DOHH2 (cell line): ENCODE results near the gene HEMGN.

Source experiments
- H3F3A ChIP-seq: fragments of 200-600 bp; sonication (generic), shearing (Covaris generic); 2 replicates; pipeline ENCODE4 v1.6.0; 2016; ENCODE audit warnings: antibody characterized with exemption, mild to moderate bottlenecking; ENCODE audit not compliant: control insufficient read depth, insufficient read depth
- H3K27ac ChIP-seq: fragments of 200-600 bp; sonication (generic); 2 replicates; pipeline ENCODE4 v1.5.1; 2014; ENCODE audit warnings: low read depth, mild to moderate bottlenecking, low read length, moderate library complexity
- H3K27me3 ChIP-seq: fragments of 200-600 bp; sonication (generic); 2 replicates; pipeline ENCODE4 v1.6.1; 2014; ENCODE audit warnings: mild to moderate bottlenecking, low read length, mixed read lengths; ENCODE audit not compliant: control insufficient read depth
- H3K36me3 ChIP-seq: fragments of 200-600 bp; sonication (generic); 2 replicates; pipeline ENCODE4 v1.6.1; 2014; ENCODE audit warnings: mild to moderate bottlenecking, low read length, moderate library complexity, mixed read lengths; ENCODE audit not compliant: control insufficient read depth
- H3K4me1 ChIP-seq: fragments of 200-600 bp; sonication (generic); 2 replicates; pipeline ENCODE4 v1.6.1; 2014; ENCODE audit warnings: mild to moderate bottlenecking, low read length, mixed read lengths; ENCODE audit not compliant: control insufficient read depth
- H3K4me2 ChIP-seq: fragments of 200-600 bp; sonication (generic); 2 replicates; pipeline ENCODE4 v1.6.0; 2014; ENCODE audit warnings: mild to moderate bottlenecking, low read length, moderate library complexity
- H3K4me3 ChIP-seq: fragments of 200-600 bp; sonication (generic); 2 replicates; pipeline ENCODE4 v1.5.1; 2014; ENCODE audit warnings: mild to moderate bottlenecking, low read length, mixed read lengths
- H3K79me2 ChIP-seq: fragments of 200-600 bp; sonication (generic); 2 replicates; pipeline ENCODE4 v1.6.1; 2014; ENCODE audit warnings: mild to moderate bottlenecking, low read length, mixed read lengths; ENCODE audit not compliant: control insufficient read depth
- H3K9me2 ChIP-seq: fragments of 200-600 bp; sonication (generic); replicated peaks from 2 replicates; pipeline ENCODE4 v1.6.1; 2014; ENCODE audit warnings: mild to moderate bottlenecking, low read length, mixed read lengths; ENCODE audit not compliant: control insufficient read depth
- H3K9me3 ChIP-seq: fragments of 200-600 bp; sonication (generic); 2 replicates; pipeline ENCODE4 v1.6.1; 2014; ENCODE audit warnings: antibody characterized with exemption, low read length, mixed read lengths; ENCODE audit not compliant: control insufficient read depth, insufficient read depth
- H4K20me1 ChIP-seq: fragments of 200-600 bp; sonication (generic); 2 replicates; pipeline ENCODE4 v1.6.0; 2014; ENCODE audit warnings: low read depth, mild to moderate bottlenecking, antibody characterized with exemption, low read length, moderate library complexity; ENCODE audit not compliant: control insufficient read depth, insufficient read depth
- EZH2phosphoT487 ChIP-seq: fragments of 200-600 bp; sonication (generic); IDR thresholded peaks from 2 replicates; pipeline ENCODE4 v1.6.1; 2017; ENCODE audit warnings: borderline replicate concordance, mild to moderate bottlenecking, antibody characterized with exemption, low read length, moderate library complexity, mixed read lengths
- TF ChIP-seq, protein P1 (sequence below): fragments of 200-600 bp; sonication (generic); IDR thresholded peaks from one replicate; pipeline ENCODE4 v1.5.1; 2014; ENCODE audit warnings: antibody characterized with exemption, mild to moderate bottlenecking, low read depth, low read length; ENCODE audit not compliant: poor library complexity, severe bottlenecking

The HEMGN gene

DNA sequence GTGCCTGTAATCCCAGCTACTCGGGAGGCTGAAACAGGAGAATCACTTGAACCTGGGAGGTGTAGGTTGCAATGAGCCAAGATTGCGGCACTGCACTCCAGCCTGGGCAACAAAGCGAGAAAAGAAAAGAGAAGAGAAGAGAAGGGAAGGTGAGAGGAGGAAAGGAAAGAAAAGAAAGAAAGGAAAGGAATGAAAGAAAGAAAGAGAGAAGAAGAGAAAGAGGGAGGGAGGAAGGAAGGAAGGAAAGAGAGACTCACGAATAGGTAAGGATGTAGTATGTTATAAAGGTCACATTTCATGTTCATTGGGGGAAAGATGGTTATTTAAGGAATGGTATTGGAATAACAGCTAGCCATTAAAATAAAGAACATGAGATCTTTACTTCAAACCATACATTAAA is 34.8 kb upstream of the HEMGN start:
- no peak for TF ChIP-seq EZH2phosphoT487
- TF ChIP-seq, protein P1, sequence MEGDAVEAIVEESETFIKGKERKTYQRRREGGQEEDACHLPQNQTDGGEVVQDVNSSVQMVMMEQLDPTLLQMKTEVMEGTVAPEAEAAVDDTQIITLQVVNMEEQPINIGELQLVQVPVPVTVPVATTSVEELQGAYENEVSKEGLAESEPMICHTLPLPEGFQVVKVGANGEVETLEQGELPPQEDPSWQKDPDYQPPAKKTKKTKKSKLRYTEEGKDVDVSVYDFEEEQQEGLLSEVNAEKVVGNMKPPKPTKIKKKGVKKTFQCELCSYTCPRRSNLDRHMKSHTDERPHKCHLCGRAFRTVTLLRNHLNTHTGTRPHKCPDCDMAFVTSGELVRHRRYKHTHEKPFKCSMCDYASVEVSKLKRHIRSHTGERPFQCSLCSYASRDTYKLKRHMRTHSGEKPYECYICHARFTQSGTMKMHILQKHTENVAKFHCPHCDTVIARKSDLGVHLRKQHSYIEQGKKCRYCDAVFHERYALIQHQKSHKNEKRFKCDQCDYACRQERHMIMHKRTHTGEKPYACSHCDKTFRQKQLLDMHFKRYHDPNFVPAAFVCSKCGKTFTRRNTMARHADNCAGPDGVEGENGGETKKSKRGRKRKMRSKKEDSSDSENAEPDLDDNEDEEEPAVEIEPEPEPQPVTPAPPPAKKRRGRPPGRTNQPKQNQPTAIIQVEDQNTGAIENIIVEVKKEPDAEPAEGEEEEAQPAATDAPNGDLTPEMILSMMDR: no peak
- Histone ChIP-seq H3K4me1 (peaks cover 28% of the 10 kb centered on the region), H3K9me3 (no peaks in the 10 kb centered on the region), H3K4me2 (no peak overlapping the region; the same call in 1 of the 2 replicates), H3K79me2 (no peaks in the 10 kb centered on the region), H3K9me2 (no peaks in the 10 kb centered on the region), H4K20me1 (no peaks in the 10 kb centered on the region), H3K27me3 (no peaks in the 10 kb centered on the region), H3K27ac (no peak overlapping the region), H3K4me3 (no peak overlapping the region), H3K36me3 (no peaks in the 10 kb centered on the region), H3F3A (no peaks in the 10 kb centered on the region)

DNA sequence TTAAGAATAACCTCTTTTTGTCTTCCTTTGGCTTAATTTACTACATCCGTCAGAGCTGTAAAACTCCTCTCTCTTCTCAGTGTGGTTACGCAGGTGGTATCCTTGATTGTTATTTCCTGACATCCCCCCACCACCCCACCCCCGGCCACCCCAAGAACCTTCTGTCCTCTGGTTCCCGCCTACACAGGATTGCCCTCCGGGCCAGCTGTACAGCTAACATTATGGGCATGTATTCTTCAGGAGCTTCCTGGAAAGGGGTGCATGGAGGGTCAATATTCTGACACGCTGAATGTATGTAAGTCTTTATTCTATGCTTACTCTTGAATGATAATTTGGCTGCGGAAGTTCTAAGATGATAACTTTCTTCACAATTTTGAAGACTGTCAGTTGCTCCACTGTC is 32.2 kb upstream of the HEMGN start:
- no peaks in the 10 kb centered on the region for H3K9me3 ChIP-seq
- no peaks in the 10 kb centered on the region for H4K20me1 ChIP-seq
- H3K27ac ChIP-seq: no peak overlapping the region
- no peak overlapping the region for H3K4me3 ChIP-seq
- peaks cover 42% of the 10 kb centered on the region for H3K4me1 ChIP-seq
- H3K9me2 ChIP-seq: no peaks in the 10 kb centered on the region
- H3K4me2 ChIP-seq: no peak overlapping the region
- TF ChIP-seq, protein P1: no peak
- no peak for TF ChIP-seq EZH2phosphoT487
- no peaks in the 10 kb centered on the region for H3K36me3 ChIP-seq
- no peaks in the 10 kb centered on the region for H3F3A ChIP-seq
- H3K79me2 ChIP-seq: no peaks in the 10 kb centered on the region
- H3K27me3 ChIP-seq: no peaks in the 10 kb centered on the region

DNA sequence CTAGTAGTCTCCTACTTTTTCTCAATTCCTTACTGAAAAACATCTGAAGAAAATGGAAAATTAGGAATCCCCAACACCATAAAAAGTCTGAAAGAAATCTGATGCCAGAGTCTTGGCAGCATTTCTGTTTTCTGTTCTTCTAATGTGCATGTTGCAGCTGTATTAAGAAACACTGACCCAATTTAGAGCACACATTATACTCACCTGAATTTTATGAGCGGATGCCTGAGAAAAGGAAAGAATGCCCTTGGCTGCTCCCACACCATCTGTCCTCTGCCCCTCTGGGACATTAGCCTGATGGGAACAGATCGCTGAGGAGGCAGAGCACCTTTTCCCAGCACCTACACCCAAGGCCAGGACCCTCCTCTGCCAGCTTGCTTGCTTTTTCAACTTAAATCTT is 31.0 kb upstream of the HEMGN start:
- TF ChIP-seq, protein P1: no peak
- TF ChIP-seq EZH2phosphoT487: no peak
- Histone ChIP-seq H3K27ac (no peak overlapping the region), H3K9me3 (no peaks in the 10 kb centered on the region), H3K27me3 (no peaks in the 10 kb centered on the region), H3K79me2 (no peaks in the 10 kb centered on the region), H4K20me1 (no peaks in the 10 kb centered on the region), H3K4me3 (no peak overlapping the region), H3F3A (no peaks in the 10 kb centered on the region), H3K36me3 (no peaks in the 10 kb centered on the region), H3K4me1 (peaks cover 42% of the 10 kb centered on the region), H3K9me2 (no peaks in the 10 kb centered on the region), H3K4me2 (no peak overlapping the region)

DNA sequence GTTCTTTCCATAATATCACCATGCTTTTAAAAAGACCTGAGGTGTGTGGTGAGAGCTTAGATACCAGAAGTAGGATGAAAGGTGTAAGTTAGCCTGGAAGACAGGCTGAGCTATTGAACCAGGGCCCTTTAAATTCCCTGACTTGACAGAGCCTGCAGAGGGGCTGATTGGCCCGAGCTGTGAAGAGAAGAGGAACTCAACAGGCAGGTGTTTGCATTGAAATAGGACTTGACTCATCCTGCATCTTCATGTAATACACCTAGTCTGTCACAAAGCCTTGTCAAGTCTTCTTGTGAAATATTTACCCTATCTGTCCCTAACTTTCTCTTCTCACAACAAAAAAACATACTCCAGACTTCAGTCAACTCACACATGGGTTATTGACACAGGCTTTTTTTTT is 28.5 kb upstream of the HEMGN start:
- no peak overlapping the region for H3K27ac ChIP-seq
- no peaks in the 10 kb centered on the region for H3K36me3 ChIP-seq
- no peaks in the 10 kb centered on the region for H3K9me3 ChIP-seq
- H3K79me2 ChIP-seq: no peaks in the 10 kb centered on the region
- no peaks in the 10 kb centered on the region for H3F3A ChIP-seq
- H3K4me3 ChIP-seq: no peak overlapping the region
- TF ChIP-seq EZH2phosphoT487: no peak
- no peaks in the 10 kb centered on the region for H3K9me2 ChIP-seq
- H3K4me2 ChIP-seq: peak overlapping the region; percentile 35; the same call in 1 of the 2 replicates
- H3K4me1 ChIP-seq: peaks cover 32% of the 10 kb centered on the region
- H3K27me3 ChIP-seq: no peaks in the 10 kb centered on the region
- no peaks in the 10 kb centered on the region for H4K20me1 ChIP-seq
